Heart left ventricle (tissue), 13 donors: ENCODE measurements around the gene KRT34.

ENCODE experiments used
- POLR2A ChIP-seq, 2 donors: fragments of 450-650 bp; IDR thresholded peaks; one replicate each; pipeline ENCODE4 v1.6.1; 2017; ENCODE audit warnings: antibody characterized with exemption in 2 of 2, mild to moderate bottlenecking in 2 of 2, moderate library complexity in 2 of 2
- TF ChIP-seq, protein P1 (sequence below), 12 donors: fragments of 200-600 bp; sonication (generic) in 4 of 12; IDR thresholded peaks; one replicate each; pipeline versions ENCODE4 v1.5.0 to v1.8.0; 2018 to 2022; ENCODE audit warnings: antibody characterized with exemption in 12 of 12, mild to moderate bottlenecking in 5 of 12
- donor health status: ischemic (EF 13 %, LVEDD 7.1; RV severe dilation, severe dysfunction).
- donor health status: DM: no; HTN: yes; CAD: no.
- donor health status: DM: no; HTN: no; CAD: no.
- donor health status: ischemic (EF 25% LVEDD 6.9; RV normal size, moderate dysfunction).
- donor health status: ischemic (EF 25% LVEDD 5.7; RV mildly dilated, moderate dysfunction).
- donor health status: ischemic (EF 35%, LVEDD 5.7; RV mildly dilated, moderate dysfunction).
- donor health status: nonischemic (EF 11% LVEDD 7.7; RV severe dilation, severe dysfunction).
- donor health status: DM: yes; HTN: yes; CAD: no.
- donor health status: PGD.
- donor health status: ischemic (EF 29% LVEDD 5.4; RV normal size, mild dysfunction).
- donor health status: nonischemic (EF 23%, LVEDD 6.1; RV moderate dilation, normal function).

- TF ChIP-seq, protein P1, sequence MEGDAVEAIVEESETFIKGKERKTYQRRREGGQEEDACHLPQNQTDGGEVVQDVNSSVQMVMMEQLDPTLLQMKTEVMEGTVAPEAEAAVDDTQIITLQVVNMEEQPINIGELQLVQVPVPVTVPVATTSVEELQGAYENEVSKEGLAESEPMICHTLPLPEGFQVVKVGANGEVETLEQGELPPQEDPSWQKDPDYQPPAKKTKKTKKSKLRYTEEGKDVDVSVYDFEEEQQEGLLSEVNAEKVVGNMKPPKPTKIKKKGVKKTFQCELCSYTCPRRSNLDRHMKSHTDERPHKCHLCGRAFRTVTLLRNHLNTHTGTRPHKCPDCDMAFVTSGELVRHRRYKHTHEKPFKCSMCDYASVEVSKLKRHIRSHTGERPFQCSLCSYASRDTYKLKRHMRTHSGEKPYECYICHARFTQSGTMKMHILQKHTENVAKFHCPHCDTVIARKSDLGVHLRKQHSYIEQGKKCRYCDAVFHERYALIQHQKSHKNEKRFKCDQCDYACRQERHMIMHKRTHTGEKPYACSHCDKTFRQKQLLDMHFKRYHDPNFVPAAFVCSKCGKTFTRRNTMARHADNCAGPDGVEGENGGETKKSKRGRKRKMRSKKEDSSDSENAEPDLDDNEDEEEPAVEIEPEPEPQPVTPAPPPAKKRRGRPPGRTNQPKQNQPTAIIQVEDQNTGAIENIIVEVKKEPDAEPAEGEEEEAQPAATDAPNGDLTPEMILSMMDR (IDR thresholded peaks at IDR 0.05) = no peak
- no peak for TF ChIP-seq POLR2A (IDR thresholded peaks at IDR 0.05)
Observed at GRCh38 chr17:41415411-41415810, 33.3 kb upstream of the KRT34 start.
